GM23248 (cell line): ENCODE results near the gene PLPP3.

ENCODE experiments used
- EZH2 ChIP-seq: fragments of 200-600 bp; sonication (generic); IDR thresholded peaks from 2 replicates; pipeline ENCODE4 v1.6.1; 2018; ENCODE audit warnings: antibody characterized with exemption, mild to moderate bottlenecking; ENCODE audit not compliant: insufficient read depth, poor library complexity, severe bottlenecking
- EZH2phosphoT487 ChIP-seq: fragments of 200-600 bp; sonication (generic); IDR thresholded peaks from 2 replicates; pipeline ENCODE4 v1.6.1; 2018; ENCODE audit warnings: antibody characterized with exemption, moderate library complexity, mild to moderate bottlenecking, low read depth; ENCODE audit not compliant: insufficient read depth

DNA sequence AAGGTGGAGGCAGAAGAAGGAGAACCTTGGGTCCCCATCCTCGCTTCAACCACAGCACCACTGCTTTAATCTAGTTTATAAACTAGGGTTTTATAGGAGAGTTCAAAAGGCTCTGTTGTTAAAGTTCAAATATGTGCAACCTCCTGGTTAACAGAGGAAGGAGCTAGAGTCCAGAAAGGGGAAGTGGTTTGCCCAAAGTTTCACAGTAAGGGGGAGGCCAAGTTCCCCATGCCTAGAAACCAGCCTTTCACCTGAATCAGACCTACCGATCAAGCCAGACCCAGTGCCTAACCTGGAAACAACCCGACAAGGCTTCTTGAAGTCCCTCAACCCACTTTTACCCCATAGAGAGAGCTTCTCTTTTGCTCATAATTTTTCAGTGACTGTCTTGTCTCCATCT, 106.5 kb downstream of the PLPP3 start:
- TF ChIP-seq EZH2 = no peak
- no peak for TF ChIP-seq EZH2phosphoT487
